GM10266 (cell line): ENCODE data around the gene PFKFB2.

Experiments used
- DNase-seq: peaks from one replicate; pipeline ENCODE4 v3.0.0; 2012; ENCODE audit errors: extremely low spot score
- CTCF ChIP-seq: IDR thresholded peaks from 2 replicates; pipeline ENCODE4 v1.5.1; 2012; ENCODE audit warnings: mild to moderate bottlenecking, low read depth; ENCODE audit not compliant: control insufficient read depth, insufficient read depth; ENCODE audit errors: missing control alignments

PFKFB2 gene

DNA sequence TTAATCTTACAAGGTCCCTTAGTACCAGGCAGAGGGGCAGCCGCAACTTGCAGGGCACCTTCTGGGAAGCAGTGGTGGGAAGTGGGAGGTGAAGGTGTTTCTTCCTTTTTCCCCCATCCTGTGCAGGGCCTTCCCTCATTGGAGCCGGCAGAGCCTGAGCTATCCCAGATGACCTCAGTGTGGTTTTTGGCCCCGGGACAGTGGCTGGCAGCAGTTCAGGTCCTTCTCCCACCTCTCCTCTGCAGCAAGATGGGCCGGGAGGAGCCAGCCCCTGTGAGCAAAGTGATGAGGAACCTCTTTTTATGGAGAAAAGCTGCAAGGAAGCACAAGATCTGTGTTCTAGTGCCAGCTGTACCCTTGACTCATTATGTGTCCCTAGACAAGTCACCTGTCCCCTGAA is 6.8 kb downstream of the PFKFB2 start:
- no peak for DNase-seq
- no peak for TF ChIP-seq CTCF

- no peak for TF ChIP-seq CTCF
- DNase-seq = no peak
Measured at GRCh38 chr1:207060596-207060995, 7.5 kb downstream of the PFKFB2 start.

- DNase-seq = no peak
- no peak for TF ChIP-seq CTCF
Measured at GRCh38 chr1:207062058-207062457, 9.0 kb downstream of the PFKFB2 start.

DNA sequence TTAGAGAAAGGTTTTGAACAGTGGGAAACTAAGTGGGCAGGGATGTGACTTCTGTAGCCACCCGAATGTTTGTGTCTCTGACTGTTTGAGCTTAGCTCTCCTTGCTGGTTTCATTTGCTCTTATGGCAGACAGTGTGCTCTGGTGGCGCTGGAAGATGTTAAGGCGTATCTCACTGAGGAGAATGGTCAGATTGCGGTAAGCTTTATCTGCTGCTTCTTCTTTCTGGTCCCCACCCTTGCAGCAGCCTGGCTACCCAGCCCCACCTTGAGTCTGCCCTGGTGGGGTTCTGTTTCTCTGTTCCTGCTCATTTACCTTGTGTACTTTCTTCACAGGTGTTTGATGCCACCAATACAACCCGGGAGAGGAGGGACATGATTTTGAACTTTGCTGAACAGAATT is 9.9 kb downstream of the PFKFB2 start:
- TF ChIP-seq CTCF = no peak
- no peak for DNase-seq

DNA sequence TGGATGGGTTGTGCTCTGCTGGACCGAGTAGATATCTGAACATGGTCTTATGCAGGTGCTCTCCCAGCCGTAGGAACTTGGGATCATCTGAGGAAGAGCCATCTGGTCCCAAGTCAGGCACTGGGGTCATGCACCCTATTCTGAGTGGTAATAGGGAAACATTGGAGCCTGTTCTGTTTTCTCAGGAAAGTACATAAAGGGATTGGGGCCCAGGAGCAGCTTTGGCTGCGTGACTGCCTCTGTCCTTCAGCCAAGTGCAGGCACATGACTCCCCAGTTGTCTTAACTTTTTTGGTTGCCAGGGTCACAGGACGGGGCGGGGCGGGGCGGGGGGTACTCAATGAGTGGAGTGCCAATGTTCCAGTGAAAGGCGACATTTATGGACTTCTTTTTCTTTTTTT is 11.5 kb downstream of the PFKFB2 start:
- no peak for DNase-seq
- TF ChIP-seq CTCF = no peak

DNA sequence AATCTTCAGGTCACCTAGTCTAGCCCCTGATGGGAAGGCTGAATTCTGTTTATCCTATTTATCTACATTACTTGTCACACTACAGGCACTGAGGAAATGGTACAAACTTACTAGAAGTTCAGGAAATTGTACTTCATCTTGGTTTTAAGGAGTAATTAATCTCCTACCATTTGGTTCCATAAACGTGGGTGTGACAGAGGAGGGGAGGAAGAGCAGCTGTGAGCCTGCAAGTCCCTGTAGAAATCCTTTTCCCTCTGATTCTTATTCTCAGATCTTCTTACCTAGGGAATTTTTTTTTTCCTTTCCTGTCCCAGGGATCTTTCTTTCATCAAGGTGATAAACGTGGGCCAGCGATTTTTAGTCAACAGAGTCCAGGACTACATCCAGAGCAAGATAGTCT is 14.1 kb downstream of the PFKFB2 start:
- TF ChIP-seq CTCF = no peak
- DNase-seq = no peak

DNA sequence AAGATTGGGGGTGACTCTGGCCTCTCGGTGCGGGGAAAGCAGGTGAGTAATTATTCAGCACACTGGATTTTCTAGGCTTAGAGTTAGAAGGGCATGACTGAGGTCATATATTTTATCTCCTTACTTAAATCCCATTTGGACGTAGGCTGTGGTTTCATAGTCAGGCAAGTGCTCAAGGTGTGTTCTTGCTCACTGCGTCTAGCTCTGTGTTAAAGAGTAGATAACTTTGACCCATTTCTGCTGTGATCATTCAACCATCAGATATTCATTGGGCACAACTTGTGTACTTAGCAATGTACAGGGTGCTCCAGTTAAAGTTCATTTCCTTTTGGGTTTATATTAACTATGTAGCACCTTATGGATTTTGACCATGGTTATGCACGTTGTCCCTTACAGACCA is 14.6 kb downstream of the PFKFB2 start:
- DNase-seq = no peak
- TF ChIP-seq CTCF = no peak
